Colonic mucosa (tissue), 4 donors: ENCODE data around the gene IRF4. TPM values are rescaled to one million over a fixed set of nuclear protein-coding genes. Genes with fewer than 3 reads are reported as not detected.

Experiments used
- DNase-seq: peaks from one replicate; pipeline ENCODE4 v3.0.0-alpha.2; 2020
- H3K27ac ChIP-seq: fragments of 200-600 bp; one replicate; pipeline ENCODE4 v1.8.0; 2021
- H3K27me3 ChIP-seq: fragments of 200-600 bp; one replicate; pipeline ENCODE4 v1.8.0; 2021
- H3K36me3 ChIP-seq: fragments of 200-600 bp; one replicate; pipeline ENCODE4 v1.8.0; 2021
- H3K4me1 ChIP-seq: fragments of 200-600 bp; one replicate; pipeline ENCODE4 v1.8.0; 2021; ENCODE audit warnings: mild to moderate bottlenecking
- H3K4me3 ChIP-seq: fragments of 200-600 bp; one replicate; pipeline ENCODE4 v1.8.0; 2021
- H3K9ac ChIP-seq, 2 donors: one replicate each; pipeline ENCODE4 v1.7.0; 2013; ENCODE audit warnings: control low read depth in 2 of 2, low read depth in 2 of 2, low read length in 2 of 2
- H3K9me3 ChIP-seq: fragments of 200-600 bp; one replicate; pipeline ENCODE4 v1.8.0; 2021
- CTCF ChIP-seq: fragments of 200-600 bp; IDR thresholded peaks from one replicate; pipeline ENCODE4 v1.8.0; 2022; ENCODE audit warnings: antibody characterized with exemption, mild to moderate bottlenecking
- intact Hi-C: fragments of 100-400 bp; cut with DNase I; formaldehyde crosslinking; loops from one replicate; pipeline ENCODE4 v1.14.1; 2022
- total RNA-seq, 2 donors: library from RNA; stranded (reverse); fragmentation: NEBNext Ultra II Directional in 1 of 2; extraction: Animal tissue kit (Norgen Biotek cat#: 25700) in 1 of 2; gene quantifications; one replicate each; pipeline ENCODE4 v1.2.1, GENCODE V29; 2021
- donor health status: healthy.
- donor health status: DM: no; HTN: no; CAD: no.
- donor health status: DM: no; HTN: no; CAD: no.

IRF4 gene
- total RNA-seq, 2 donors from 2014 or later: 4.7 to 8.8 TPM

DNA sequence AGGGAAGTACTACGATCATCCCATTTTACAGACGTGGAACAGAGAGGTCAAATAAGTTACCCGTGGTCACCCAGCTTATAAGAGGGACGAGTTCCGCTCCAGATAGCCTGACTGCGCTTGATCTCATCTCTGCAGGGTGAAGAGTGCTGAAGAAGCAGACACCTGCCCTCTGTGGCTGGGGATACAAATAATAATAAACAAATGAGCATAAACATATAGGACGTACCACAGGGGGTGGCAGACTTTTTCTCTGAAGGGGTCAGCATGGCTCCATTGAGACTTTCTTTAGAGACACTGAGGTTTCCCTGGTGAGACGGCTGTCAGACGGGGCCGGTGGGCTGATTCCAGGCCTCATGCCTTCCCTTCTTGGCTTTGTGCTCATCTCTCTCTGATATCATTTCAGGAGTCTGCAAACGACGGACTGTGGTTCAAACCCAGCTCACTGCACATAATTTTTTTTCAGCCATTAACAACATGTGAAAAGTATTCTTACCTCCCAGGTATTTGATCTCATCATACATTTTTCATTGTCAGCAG is 47.1 kb downstream of the IRF4 start:
- H3K4me3 ChIP-seq: no peak overlapping the region
- no peak for TF ChIP-seq CTCF
- no peaks in the 10 kb centered on the region for H3K27me3 ChIP-seq
- H3K4me1 ChIP-seq: no peaks in the 10 kb centered on the region
- H3K9me3 ChIP-seq: no peaks in the 10 kb centered on the region
- H3K9ac ChIP-seq: no peak overlapping the region
- intact Hi-C loops: no loop called here
- no peaks in the 10 kb centered on the region for H3K36me3 ChIP-seq
- H3K27ac ChIP-seq: no peak overlapping the region
- DNase-seq: no peak

- Histone ChIP-seq H3K9ac (no peak overlapping the region), H3K27me3 (no peaks in the 10 kb centered on the region), H3K9me3 (no peaks in the 10 kb centered on the region), H3K4me1 (no peaks in the 10 kb centered on the region), H3K36me3 (no peaks in the 10 kb centered on the region), H3K27ac (no peak overlapping the region), H3K4me3 (no peak overlapping the region)
- intact Hi-C loops: no loop called here
- TF ChIP-seq CTCF: no peak
- DNase-seq: no peak
These were observed 48.2 kb downstream of the IRF4 start for GRCh38 chr6:439641-440167.

GRCh38 chr6:441126-441920 is 49.8 kb downstream of the IRF4 start:
- intact Hi-C loops: no loop called here
- no peak for DNase-seq
- H3K4me3 ChIP-seq: no peak overlapping the region

GRCh38 chr6:443621-444159 is 52.1 kb downstream of the IRF4 start:
- H3K27me3 ChIP-seq: no peaks in the 10 kb centered on the region
- no peaks in the 10 kb centered on the region for H3K36me3 ChIP-seq
- H3K9me3 ChIP-seq: no peaks in the 10 kb centered on the region
- no peak for TF ChIP-seq CTCF
- intact Hi-C loops: no loop called here
- no peak overlapping the region for H3K4me3 ChIP-seq
- H3K4me1 ChIP-seq: no peaks in the 10 kb centered on the region
- no peak overlapping the region for H3K9ac ChIP-seq
- no peak for DNase-seq
- no peak overlapping the region for H3K27ac ChIP-seq

More at GRCh38 chr6:441126-441920, 49.8 kb downstream of the IRF4 start:
- Histone ChIP-seq H3K36me3 (no peaks in the 10 kb centered on the region), H3K9me3 (no peaks in the 10 kb centered on the region), H3K27me3 (no peaks in the 10 kb centered on the region), H3K9ac (no peak overlapping the region), H3K27ac (no peak overlapping the region), H3K4me1 (no peaks in the 10 kb centered on the region)
- TF ChIP-seq CTCF: no peak

- no peaks in the 10 kb centered on the region for H3K9me3 ChIP-seq
- H3K9ac ChIP-seq: no peak overlapping the region
- DNase-seq: no peak
- H3K4me3 ChIP-seq: no peak overlapping the region
- no peaks in the 10 kb centered on the region for H3K4me1 ChIP-seq
- H3K27me3 ChIP-seq: no peaks in the 10 kb centered on the region
- no peak for TF ChIP-seq CTCF
- intact Hi-C loops: no loop called here
- H3K36me3 ChIP-seq: no peaks in the 10 kb centered on the region
- H3K27ac ChIP-seq: no peak overlapping the region
These were observed 53.2 kb downstream of the IRF4 start for GRCh38 chr6:444653-445275.
